Activated T-helper 17 cell treated with anti-CD3 and anti-CD28 coated beads, Interleukin-2, amount 50 U/mL, for 72 hours (primary cell): Measurements from ENCODE around the gene COPS3. TPM values are rescaled to one million over a fixed set of nuclear protein-coding genes. Genes with fewer than 3 reads are reported as not detected.

ENCODE experiments used
- ATAC-seq: fragments of 150-1000 bp; cut with Tn5 transposase; replicated peaks from 2 replicates; pipeline ENCODE4 v1.10.0; 2021; ENCODE audit warnings: mild to moderate bottlenecking, moderate library complexity
- H3K27ac Mint-ChIP-seq: one replicate; pipeline ENCODE4 v1.8.0; 2022; ENCODE audit warnings: mixed read lengths
- H3K27me3 Mint-ChIP-seq: one replicate; pipeline ENCODE4 v1.8.0; 2022; ENCODE audit warnings: mixed read lengths
- H3K36me3 Mint-ChIP-seq: one replicate; pipeline ENCODE4 v1.8.0; 2022; ENCODE audit warnings: low read depth, mild to moderate bottlenecking, mixed read lengths
- H3K4me1 Mint-ChIP-seq: one replicate; pipeline ENCODE4 v1.8.0; 2022; ENCODE audit warnings: mixed read lengths
- H3K4me3 Mint-ChIP-seq: one replicate; pipeline ENCODE4 v1.8.0; 2022; ENCODE audit warnings: mild to moderate bottlenecking, mixed read lengths
- H3K9me3 Mint-ChIP-seq: one replicate; pipeline ENCODE4 v1.8.0; 2022; ENCODE audit warnings: mixed read lengths
- total RNA-seq, 2 donors: library from RNA; stranded (reverse); gene quantifications; one replicate each; pipeline ENCODE4 v1.2.3, GENCODE V29; 2022

Gene COPS3
- total RNA-seq, 2 donors from 2014 or later, result 63.0 to 116 TPM

GRCh38 chr17:17226451-17227265 lies 54.4 kb downstream of the COPS3 start:
- ATAC-seq, result no peak
- H3K4me3 Mint-ChIP-seq, result no peak overlapping the region
- peaks cover 100% of the 10 kb centered on the region for H3K36me3 Mint-ChIP-seq
- no peak overlapping the region for H3K27ac Mint-ChIP-seq
- no peaks in the 10 kb centered on the region for H3K4me1 Mint-ChIP-seq
- no peaks in the 10 kb centered on the region for H3K9me3 Mint-ChIP-seq
- no peaks in the 10 kb centered on the region for H3K27me3 Mint-ChIP-seq

DNA sequence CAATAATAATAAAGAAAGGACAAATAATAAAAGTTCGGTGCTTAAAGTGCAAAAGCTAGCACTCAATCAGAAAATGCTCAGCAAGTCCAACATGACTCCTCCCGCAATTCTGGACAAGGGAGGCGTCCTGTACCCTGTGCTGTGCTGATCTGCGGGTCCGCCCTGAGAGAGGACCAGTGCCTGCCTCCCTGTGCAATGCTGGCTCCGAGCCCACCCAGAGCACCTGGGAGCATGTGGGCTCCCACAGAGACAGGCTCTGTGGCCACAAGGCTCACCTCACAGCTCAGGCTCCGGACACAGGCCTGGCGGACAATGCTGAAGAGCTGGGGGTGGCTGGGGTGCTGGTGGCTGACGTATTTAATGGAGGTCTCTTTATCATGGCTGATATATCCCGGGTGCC lies 55.1 kb downstream of the COPS3 start:
- no peak overlapping the region for H3K27ac Mint-ChIP-seq
- ATAC-seq, result no peak
- peaks cover 100% of the 10 kb centered on the region for H3K36me3 Mint-ChIP-seq
- no peak overlapping the region for H3K4me3 Mint-ChIP-seq
- no peaks in the 10 kb centered on the region for H3K27me3 Mint-ChIP-seq
- no peaks in the 10 kb centered on the region for H3K4me1 Mint-ChIP-seq
- no peaks in the 10 kb centered on the region for H3K9me3 Mint-ChIP-seq

DNA sequence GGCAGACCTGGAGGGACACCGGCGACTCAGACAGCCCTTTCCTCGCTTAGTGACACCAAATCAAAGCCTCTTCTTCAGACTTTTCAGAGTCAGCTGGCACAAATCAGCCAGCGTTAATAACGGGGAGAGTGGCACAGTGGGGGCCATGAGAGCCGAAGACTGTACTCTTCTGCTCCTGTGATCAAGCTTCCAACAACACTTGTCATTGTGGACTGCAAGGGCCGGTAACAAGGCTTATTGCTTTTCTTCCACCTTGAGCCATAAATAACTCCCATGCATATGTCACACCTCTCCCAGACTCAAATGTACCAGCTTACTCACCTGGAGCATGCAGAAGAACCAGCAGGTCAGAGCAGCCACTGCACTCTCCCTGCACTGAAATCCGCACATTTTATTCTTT lies 56.9 kb downstream of the COPS3 start:
- H3K4me1 Mint-ChIP-seq, result no peaks in the 10 kb centered on the region
- H3K27ac Mint-ChIP-seq, result no peak overlapping the region
- no peaks in the 10 kb centered on the region for H3K27me3 Mint-ChIP-seq
- ATAC-seq, result no peak
- H3K9me3 Mint-ChIP-seq, result no peaks in the 10 kb centered on the region
- no peak overlapping the region for H3K4me3 Mint-ChIP-seq
- H3K36me3 Mint-ChIP-seq, result peaks cover 100% of the 10 kb centered on the region

DNA sequence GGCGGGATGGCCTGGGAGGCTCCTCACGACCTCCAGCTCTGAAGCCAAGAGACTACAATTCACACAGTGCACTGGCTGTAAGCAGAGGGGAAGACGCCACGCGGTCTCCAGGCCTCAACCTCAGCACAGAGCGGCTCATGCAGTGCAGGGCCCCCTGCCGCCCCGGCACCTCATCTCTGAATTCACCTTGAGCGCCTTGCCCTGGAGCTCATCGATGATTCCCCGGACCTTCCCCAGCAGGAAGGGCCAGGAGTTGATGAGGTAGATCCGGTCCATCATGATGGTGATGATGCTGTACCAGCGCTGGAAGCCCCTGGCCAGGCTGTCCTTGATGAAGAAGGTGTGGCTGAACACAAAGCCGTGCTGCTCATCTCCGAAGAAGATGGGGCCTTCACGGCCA lies 57.3 kb downstream of the COPS3 start:
- no peak overlapping the region for H3K27ac Mint-ChIP-seq
- ATAC-seq, result no peak
- H3K4me1 Mint-ChIP-seq, result no peaks in the 10 kb centered on the region
- no peak overlapping the region for H3K4me3 Mint-ChIP-seq
- peaks cover 100% of the 10 kb centered on the region for H3K36me3 Mint-ChIP-seq
- H3K9me3 Mint-ChIP-seq, result no peaks in the 10 kb centered on the region
- H3K27me3 Mint-ChIP-seq, result no peaks in the 10 kb centered on the region

- Mint-ChIP-seq H3K36me3 (peaks cover 99% of the 10 kb centered on the region), H3K9me3 (no peaks in the 10 kb centered on the region), H3K27me3 (no peaks in the 10 kb centered on the region), H3K4me3 (no peak overlapping the region), H3K27ac (no peak overlapping the region), H3K4me1 (no peaks in the 10 kb centered on the region)
- no peak for ATAC-seq
Observed at GRCh38 chr17:17221329-17221728, 59.7 kb downstream of the COPS3 start.

GRCh38 chr17:17220529-17220928 lies 60.5 kb downstream of the COPS3 start:
- Mint-ChIP-seq H3K4me3 (no peak overlapping the region), H3K4me1 (no peaks in the 10 kb centered on the region), H3K27ac (no peak overlapping the region), H3K36me3 (peaks cover 99% of the 10 kb centered on the region), H3K9me3 (no peaks in the 10 kb centered on the region), H3K27me3 (no peaks in the 10 kb centered on the region)
- ATAC-seq, result no peak

DNA sequence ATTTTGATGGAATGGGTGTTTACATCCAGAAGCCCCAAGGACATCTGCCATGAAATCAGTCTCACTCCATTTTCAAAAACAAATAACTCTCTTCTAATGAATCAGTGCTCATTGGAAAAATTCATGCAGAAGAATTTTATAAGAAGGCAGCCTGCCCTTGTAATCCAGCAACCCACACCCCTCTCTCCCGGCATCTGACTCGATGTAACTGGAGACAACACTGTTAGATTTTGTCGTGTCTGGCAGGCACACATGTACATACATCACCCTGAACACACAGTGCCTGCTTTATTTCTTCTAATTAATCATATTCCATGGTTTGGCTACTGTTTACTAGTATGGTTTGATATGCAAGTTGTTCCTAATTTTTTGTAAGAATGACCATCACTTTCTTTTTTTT lies 63.1 kb downstream of the COPS3 start:
- ATAC-seq, result no peak
- Mint-ChIP-seq H3K36me3 (peaks cover 92% of the 10 kb centered on the region), H3K27ac (peak overlapping the region; percentile 54), H3K9me3 (no peaks in the 10 kb centered on the region), H3K27me3 (no peaks in the 10 kb centered on the region), H3K4me3 (no peak overlapping the region), H3K4me1 (no peaks in the 10 kb centered on the region)

DNA sequence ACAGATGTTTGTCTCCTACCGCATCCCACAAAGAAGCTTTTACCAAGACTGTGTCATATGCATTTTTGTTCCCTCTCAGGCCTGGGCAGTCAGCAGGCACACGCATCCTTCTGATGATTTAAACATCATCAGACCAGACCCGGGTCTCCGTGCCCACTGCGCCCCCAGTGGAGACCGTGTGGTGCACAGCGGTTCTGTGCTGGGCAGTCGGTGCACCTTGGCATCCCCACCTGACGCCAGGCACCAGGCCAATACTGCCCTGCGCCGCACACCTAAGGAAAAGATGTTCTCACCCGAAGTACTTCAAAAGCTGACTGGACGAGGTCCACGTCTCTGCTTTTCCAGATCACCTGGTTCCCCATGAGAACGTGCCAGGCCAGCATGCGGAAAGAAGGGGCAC lies 64.3 kb downstream of the COPS3 start:
- H3K27ac Mint-ChIP-seq, result no peak overlapping the region
- no peaks in the 10 kb centered on the region for H3K4me1 Mint-ChIP-seq
- ATAC-seq, result no peak
- H3K36me3 Mint-ChIP-seq, result peaks cover 87% of the 10 kb centered on the region
- no peaks in the 10 kb centered on the region for H3K27me3 Mint-ChIP-seq
- no peaks in the 10 kb centered on the region for H3K9me3 Mint-ChIP-seq
- H3K4me3 Mint-ChIP-seq, result no peak overlapping the region

DNA sequence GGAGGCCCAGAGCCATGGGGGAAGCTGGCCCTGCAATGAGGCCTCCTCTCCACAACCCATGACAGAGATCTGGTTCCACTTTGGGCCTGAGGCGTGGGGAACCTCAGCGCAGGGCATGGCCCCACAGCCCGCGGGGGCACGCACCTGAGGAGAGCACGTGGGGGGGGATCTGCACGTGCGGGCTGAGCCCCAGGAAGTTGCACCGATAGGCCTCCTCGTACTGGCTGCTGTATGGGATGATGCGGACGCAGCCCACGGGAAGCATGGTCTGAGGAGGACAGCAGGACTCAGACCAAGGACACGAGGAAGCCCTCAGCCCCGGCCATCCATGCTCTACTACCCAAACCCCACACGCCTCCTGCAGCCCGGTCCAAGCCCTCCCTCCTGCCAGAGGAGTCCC lies 64.8 kb downstream of the COPS3 start:
- no peaks in the 10 kb centered on the region for H3K27me3 Mint-ChIP-seq
- no peak for ATAC-seq
- no peak overlapping the region for H3K4me3 Mint-ChIP-seq
- peaks cover 81% of the 10 kb centered on the region for H3K36me3 Mint-ChIP-seq
- H3K27ac Mint-ChIP-seq, result no peak overlapping the region
- H3K4me1 Mint-ChIP-seq, result no peaks in the 10 kb centered on the region
- no peaks in the 10 kb centered on the region for H3K9me3 Mint-ChIP-seq

DNA sequence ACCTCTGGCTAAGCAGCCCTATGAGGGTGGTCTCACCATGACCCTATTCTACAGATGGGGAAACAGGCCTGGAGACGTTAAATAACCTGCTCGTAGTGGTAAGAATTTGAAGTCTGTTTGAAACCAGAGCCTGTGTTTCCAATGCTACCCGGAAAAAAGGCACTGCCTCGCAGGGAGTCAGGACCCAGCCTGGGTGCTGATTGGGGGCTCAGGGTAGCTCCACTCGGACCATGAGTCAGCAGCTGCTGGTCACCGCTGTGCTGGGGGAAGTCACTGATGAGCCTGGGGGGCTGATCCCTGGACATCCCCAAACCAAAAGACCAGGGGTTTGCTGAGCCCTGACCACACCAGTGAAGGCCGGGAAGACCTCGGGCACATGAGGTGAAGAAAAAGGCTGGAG lies 65.5 kb downstream of the COPS3 start:
- no peak overlapping the region for H3K4me3 Mint-ChIP-seq
- no peak for ATAC-seq
- no peaks in the 10 kb centered on the region for H3K4me1 Mint-ChIP-seq
- peaks cover 75% of the 10 kb centered on the region for H3K36me3 Mint-ChIP-seq
- no peaks in the 10 kb centered on the region for H3K9me3 Mint-ChIP-seq
- H3K27ac Mint-ChIP-seq, result no peak overlapping the region
- no peaks in the 10 kb centered on the region for H3K27me3 Mint-ChIP-seq

DNA sequence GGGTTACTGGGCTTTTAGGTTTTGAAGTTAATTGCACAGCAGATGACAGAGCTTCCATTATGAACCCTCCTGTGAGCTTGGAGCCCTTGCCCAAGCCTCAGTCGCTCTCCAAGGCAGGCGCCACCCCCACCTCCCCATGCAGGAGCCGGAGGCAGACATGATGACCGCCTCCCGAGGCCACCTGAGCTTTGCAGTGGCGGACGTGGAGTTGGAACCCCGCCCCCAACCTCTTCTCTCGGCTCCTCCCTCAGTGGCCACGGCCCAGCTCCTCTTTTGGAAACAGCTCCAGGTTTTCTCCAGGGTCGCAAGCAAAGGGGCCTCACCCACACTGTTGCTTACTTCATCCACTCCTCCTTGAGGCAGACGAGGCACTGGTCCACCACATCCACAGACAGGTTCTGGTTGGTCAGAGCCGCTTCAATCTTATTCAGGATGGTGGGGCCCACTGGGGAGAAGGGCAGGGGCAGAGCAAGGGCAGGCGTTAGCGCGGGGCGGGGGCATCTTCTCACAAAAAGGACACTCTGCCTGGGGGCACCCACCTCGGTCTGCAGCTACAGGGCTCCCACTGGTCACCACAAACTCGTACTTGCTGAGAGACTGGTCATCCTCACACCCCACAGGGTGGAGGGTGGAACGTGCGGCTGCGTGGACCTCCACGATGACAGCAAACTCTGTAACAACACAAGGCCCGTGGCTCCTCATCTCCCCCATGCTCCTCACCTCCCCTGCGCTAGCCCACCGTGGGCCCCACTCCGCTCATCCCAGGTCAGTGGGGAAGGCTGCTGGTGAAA lies 66.2 kb downstream of the COPS3 start:
- Mint-ChIP-seq H3K36me3 (peaks cover 68% of the 10 kb centered on the region), H3K27me3 (no peaks in the 10 kb centered on the region), H3K4me1 (no peaks in the 10 kb centered on the region), H3K4me3 (no peak overlapping the region), H3K27ac (no peak overlapping the region), H3K9me3 (no peaks in the 10 kb centered on the region)
- no peak for ATAC-seq

DNA sequence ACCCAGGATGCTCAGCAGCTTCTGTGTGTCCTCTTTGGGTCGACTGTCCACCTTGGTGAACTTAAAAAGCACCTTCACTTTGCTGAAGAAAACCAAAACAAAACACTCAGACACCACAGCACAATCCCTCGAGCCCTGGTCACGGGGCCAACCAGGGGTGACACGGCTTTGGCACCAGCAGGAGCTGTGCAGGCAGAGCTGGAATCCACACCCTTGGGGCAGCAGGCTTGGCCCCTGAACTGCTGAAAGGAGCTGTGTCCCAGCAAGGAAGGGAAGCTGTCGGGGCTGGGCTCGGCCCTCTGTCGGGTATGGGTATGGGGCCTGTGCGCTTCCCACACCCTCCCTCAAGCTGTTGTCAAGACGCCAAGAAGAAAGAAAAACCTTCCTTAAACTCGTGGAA lies 67.3 kb downstream of the COPS3 start:
- no peak for ATAC-seq
- Mint-ChIP-seq H3K9me3 (no peaks in the 10 kb centered on the region), H3K27ac (no peak overlapping the region), H3K4me1 (no peaks in the 10 kb centered on the region), H3K4me3 (no peak overlapping the region), H3K36me3 (peaks cover 57% of the 10 kb centered on the region), H3K27me3 (no peaks in the 10 kb centered on the region)

- no peaks in the 10 kb centered on the region for H3K9me3 Mint-ChIP-seq
- no peaks in the 10 kb centered on the region for H3K27me3 Mint-ChIP-seq
- peaks cover 12% of the 10 kb centered on the region for H3K4me1 Mint-ChIP-seq
- ATAC-seq, result no peak
- no peak overlapping the region for H3K4me3 Mint-ChIP-seq
- H3K27ac Mint-ChIP-seq, result no peak overlapping the region
- H3K36me3 Mint-ChIP-seq, result peaks cover 33% of the 10 kb centered on the region
Observed at GRCh38 chr17:17207998-17208397, 73.0 kb downstream of the COPS3 start.

DNA sequence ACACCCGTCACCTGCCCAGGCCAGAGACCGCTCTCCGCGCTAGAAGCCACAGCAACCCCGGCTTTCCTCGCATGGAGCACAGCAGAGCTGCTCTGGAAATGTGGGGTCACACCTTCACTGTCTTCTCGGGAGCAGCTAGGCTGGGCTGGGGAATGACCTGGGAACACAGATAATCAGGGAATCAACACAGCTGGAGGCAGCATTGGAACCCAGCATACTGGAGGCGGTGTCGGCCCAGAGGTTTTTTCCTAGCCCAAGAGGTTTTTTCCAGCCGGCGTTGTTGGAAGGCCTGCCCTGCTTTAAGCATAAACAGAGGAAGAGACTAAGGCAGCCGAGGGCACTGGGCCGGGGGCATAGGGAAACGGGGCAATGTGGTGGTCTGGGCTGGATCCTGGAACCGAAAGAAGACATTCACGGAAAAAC lies 74.1 kb downstream of the COPS3 start:
- Mint-ChIP-seq H3K27me3 (no peaks in the 10 kb centered on the region), H3K4me3 (peak overlapping the region; percentile 92), H3K27ac (no peak overlapping the region), H3K36me3 (peaks cover 37% of the 10 kb centered on the region), H3K9me3 (no peaks in the 10 kb centered on the region), H3K4me1 (peaks cover 12% of the 10 kb centered on the region)
- no peak for ATAC-seq
